Spleen (tissue), 11 donors: ENCODE data around the gene SCNN1A. TPM values are rescaled to one million over a fixed set of nuclear protein-coding genes. Genes with fewer than 3 reads are reported as not detected.

Experiments
- DNase-seq: peaks from one replicate; pipeline ENCODE4 v3.0.0-alpha.2; 2020
- H3K27ac ChIP-seq, 8 donors: fragments of 200-600 bp; sonication (generic) in 7 of 8; 1 replicate in 4 of 8; 2 replicates in 4 of 8; pipeline versions ENCODE4 v1.5.0 to v1.8.0; 2016 to 2021; ENCODE audit warnings: inconsistent platforms in 4 of 8, mild to moderate bottlenecking in 4 of 8, moderate library complexity in 1 of 8
- H3K27me3 ChIP-seq, 7 donors: fragments of 200-600 bp; sonication (generic) in 6 of 7; replicated peaks in 1 of 7; 1 replicate in 4 of 7; 2 replicates in 3 of 7; pipeline versions ENCODE4 v1.5.0 to v1.8.0; 2016 to 2021; ENCODE audit warnings: inconsistent platforms in 3 of 7, mild to moderate bottlenecking in 1 of 7
- H3K36me3 ChIP-seq, 6 donors: fragments of 200-600 bp; sonication (generic) in 5 of 6; 1 replicate in 4 of 6; 2 replicates in 2 of 6; pipeline versions ENCODE4 v1.5.0 to v1.8.0; 2016 to 2021; ENCODE audit warnings: inconsistent platforms in 2 of 6
- H3K4me1 ChIP-seq, 6 donors: fragments of 200-600 bp; sonication (generic) in 5 of 6; 1 replicate in 3 of 6; 2 replicates in 3 of 6; pipeline versions ENCODE4 v1.5.0 to v1.8.0; 2016 to 2021; ENCODE audit warnings: inconsistent platforms in 3 of 6
- H3K4me3 ChIP-seq, 8 donors: fragments of 200-600 bp; sonication (generic) in 7 of 8; 1 replicate in 4 of 8; 2 replicates in 4 of 8; pipeline versions ENCODE4 v1.5.0 to v1.8.0; 2016 to 2021; ENCODE audit warnings: inconsistent platforms in 4 of 8, mild to moderate bottlenecking in 4 of 8, moderate library complexity in 2 of 8
- H3K9me3 ChIP-seq, 8 donors: fragments of 200-600 bp; sonication (generic) in 7 of 8; 1 replicate in 4 of 8; 2 replicates in 4 of 8; pipeline versions ENCODE4 v1.5.0 to v1.8.0; 2016 to 2021; ENCODE audit warnings: inconsistent platforms in 4 of 8
- CTCF ChIP-seq, 11 experiments: fragments of 200-600 bp in 7 of 11; fragments of 450-650 bp in 4 of 11; sonication (generic) in 4 of 11; IDR thresholded peaks in 8 of 11; conservative IDR thresholded peaks in 3 of 11; 1 replicate in 7 of 11; 2 replicates in 4 of 11; pipeline versions ENCODE4 v1.4.0 to v1.8.0; 2016 to 2021; ENCODE audit warnings: antibody characterized with exemption in 11 of 11, inconsistent platforms in 4 of 11, mild to moderate bottlenecking in 1 of 11
- POLR2A ChIP-seq, 3 donors: fragments of 450-650 bp; IDR thresholded peaks; one replicate each; pipeline ENCODE4 v1.5.1; 2017; ENCODE audit warnings: antibody characterized with exemption in 3 of 3, mild to moderate bottlenecking in 1 of 3
- POLR2AphosphoS5 ChIP-seq, 3 donors: sonication (generic); formaldehyde crosslinking; IDR thresholded peaks; one replicate each; pipeline ENCODE4 v1.5.1; 2017; ENCODE audit warnings: antibody characterized with exemption in 3 of 3
- WGBS, 5 donors: extraction: QIAGEN DNeasy Blood & Tissue Kit in 3 of 5; methylation state at CpG; one replicate each; pipeline versions ENCODE4 v1.1.5 to v1.1.7; 2013 to 2018; 5-methylcytosine and 5-hydroxymethylcytosine counted together
- intact Hi-C: fragments of 100-400 bp; cut with DNase I; formaldehyde crosslinking; loops from one replicate; pipeline ENCODE4 v1.15.0; 2023; ENCODE audit warnings: low total_unique reads
- polyA plus RNA-seq, 3 donors: library from polyadenylated mRNA; stranded (reverse); fragments of 200-250 nt; gene quantifications; one replicate each; pipeline ENCODE4 v1.2.1, GENCODE V29; 2013
- total RNA-seq, 7 donors: library from RNA; depleted of rRNA in 3 of 7; stranded (reverse); fragments of >200 nt in 3 of 7; fragmentation: NEBNext Ultra II Directional in 4 of 7; extraction: Animal tissue kit (Norgen Biotek cat#: 25700) in 4 of 7; gene quantifications; one replicate each; pipeline versions ENCODE4 v1.1.0 to v1.2.1, GENCODE V29; 2016 to 2021
- donor health status: healthy with polysubstance abuse.
- donor health status: DM: no; HTN: no; CAD: no; lungs with moderate emphysema.
- donor health status: DM: no; HTN: no; CAD: no.
- donor health status: Bipolar disorder and iron deficiency.
- donor health status: healthy.
- donor health status: DM: no; HTN: no; CAD: no.
- donor health status: DM: yes; HTN: yes; CAD: no.

The SCNN1A gene
- total and polyA plus RNA-seq, 10 donors = 0.17 to 8.6 (median 1.4) TPM

GRCh38 chr12:6336079-6336888 lies 39.1 kb downstream of the SCNN1A start:
- peak; percentile 95 for DNase-seq
- H3K27me3 ChIP-seq = peaks cover 0 to 76% (median 0%) of the 10 kb centered on the region in 7 donors
- H3K36me3 ChIP-seq = peaks cover 0 to 39% (median 33%) of the 10 kb centered on the region in 6 donors
- H3K4me3 ChIP-seq = peak overlapping the region; percentile 22 to 97 (median 88)
- H3K27ac ChIP-seq = peak overlapping the region; percentile 86 to 99 (median 96)
- H3K4me1 ChIP-seq = peaks cover 62 to 100% (median 85%) of the 10 kb centered on the region in 6 donors
- no peaks in the 10 kb centered on the region for H3K9me3 ChIP-seq
- 0 to 8% (median 3%) methylated on average over 12 of the region's 12 CpGs for WGBS, 5 donors
- TF ChIP-seq POLR2AphosphoS5 (IDR thresholded peaks at IDR 0.05) = peak; percentile 82 to 86 (median 84)
- peak in 1 of 3 donors; percentile 35 for TF ChIP-seq POLR2A (IDR thresholded peaks at IDR 0.05)
- no peak for TF ChIP-seq CTCF (IDR thresholded peaks at IDR 0.05 in 8 of 11, conservative IDR thresholded peaks at IDR 0.05 in 3 of 11)
- intact Hi-C loops = loop anchor here (10.0 kb wide), 2 partner anchors 129 to 209 kb away; no protein-coding TSS in a partner anchor

GRCh38 chr12:6335451-6336078 lies 39.8 kb downstream of the SCNN1A start:
- peak overlapping the region; percentile 17 to 97 (median 88) for H3K4me3 ChIP-seq
- H3K4me1 ChIP-seq = peaks cover 69 to 100% (median 91%) of the 10 kb centered on the region in 6 donors
- DNase-seq = peak; percentile 96
- WGBS, 5 donors = 1 to 2% (median 1%) methylated on average over 11 of the region's 11 CpGs
- H3K9me3 ChIP-seq = no peaks in the 10 kb centered on the region
- intact Hi-C loops = loop anchor here (10.0 kb wide), 2 partner anchors 129 to 209 kb away; no protein-coding TSS in a partner anchor
- TF ChIP-seq POLR2AphosphoS5 (IDR thresholded peaks at IDR 0.05) (peak; percentile 67 to 88 (median 78)), POLR2A (IDR thresholded peaks at IDR 0.05) (no peak), CTCF (IDR thresholded peaks at IDR 0.05 in 8 of 11, conservative IDR thresholded peaks at IDR 0.05 in 3 of 11) (peak in 10 of 11 experiments; percentile 38 to 74 (median 58))
- H3K27ac ChIP-seq = peak overlapping the region; percentile 86 to 99 (median 96)
- H3K27me3 ChIP-seq = peaks cover 0 to 76% (median 0%) of the 10 kb centered on the region in 7 donors
- peaks cover 2 to 46% (median 40%) of the 10 kb centered on the region in 6 donors for H3K36me3 ChIP-seq

GRCh38 chr12:6334940-6335450 lies 40.4 kb downstream of the SCNN1A start:
- WGBS, 5 donors = 47 to 64% (median 49%) methylated on average over 13 of the region's 13 CpGs
- H3K9me3 ChIP-seq = no peaks in the 10 kb centered on the region
- H3K4me1 ChIP-seq = peaks cover 72 to 100% (median 95%) of the 10 kb centered on the region in 6 donors
- DNase-seq = peak; percentile 80
- TF ChIP-seq CTCF (IDR thresholded peaks at IDR 0.05 in 8 of 11, conservative IDR thresholded peaks at IDR 0.05 in 3 of 11) (no peak), POLR2AphosphoS5 (IDR thresholded peaks at IDR 0.05) (no peak), POLR2A (IDR thresholded peaks at IDR 0.05) (no peak)
- H3K27me3 ChIP-seq = peaks cover 0 to 72% (median 0%) of the 10 kb centered on the region in 7 donors
- peaks cover 2 to 52% (median 46%) of the 10 kb centered on the region in 6 donors for H3K36me3 ChIP-seq
- peak overlapping the region in 7 of 8 donors; percentile 66 to 97 (median 89) for H3K4me3 ChIP-seq
- intact Hi-C loops = loop anchor here (10.0 kb wide), 2 partner anchors 130 to 210 kb away; no protein-coding TSS in a partner anchor
- H3K27ac ChIP-seq = peak overlapping the region; percentile 86 to 99 (median 96)
